GM12878 (cell line): Measurements from ENCODE around the gene DNAJC3. TPM values are rescaled to one million over a fixed set of nuclear protein-coding genes. Genes with fewer than 3 reads are reported as not detected.

Source experiments
- ATAC-seq: fragments of 200-7000 bp; cut with Tn5 transposase; 3 replicates; pipeline ENCODE4 v1.9.1; 2020; ENCODE audit warnings: mild to moderate bottlenecking, moderate library complexity
- BruUV-seq: library from RNA; stranded (reverse); fragments of 400-500 nt; replicated peaks from 2 replicates; lab custom pipeline; 2021; lab: Mats Ljungman, UMichigan
- CTCF ChIA-PET: fragments of 300-600 bp; sonication (Branson Sonifier 250); formaldehyde crosslinking; extraction: SDS; loops from one replicate; lab custom pipeline; 2021; ENCODE audit warnings: inconsistent platforms; lab: Yijun Ruan, JAX
- POLR2A ChIA-PET: fragments of 350-600 bp; formaldehyde crosslinking; extraction: SDS; loops from one replicate; lab custom pipeline; 2021; ENCODE audit warnings: inconsistent platforms; lab: Charles Lee
- RAD21 ChIA-PET: fragments of 300-600 bp; sonication (Branson Sonifier 250); formaldehyde crosslinking; loops from one replicate; lab custom pipeline; 2023; ENCODE audit warnings: antibody characterized with exemption; ENCODE audit not compliant: unreplicated experiment; lab: Charles Lee
- SMC1A ChIA-PET: fragments of 300-600 bp; sonication (Branson Sonifier 250); formaldehyde crosslinking; loops from one replicate; lab custom pipeline; 2023; ENCODE audit not compliant: unreplicated experiment, uncharacterized antibody; lab: Charles Lee
- DNase-seq: peaks from one replicate; pipeline ENCODE4 v3.0.0-alpha.2; 2011; ENCODE audit warnings: low read depth, low spot score
- FAIRE-seq: peaks from 3 replicates; lab custom pipeline; 2011; peaks lifted over from hg19 to GRCh38; lab: Jason Lieb, UNC
- H2AFZ ChIP-seq: 2 replicates; pipeline ENCODE4 v1.6.0; 2011; ENCODE audit warnings: low read depth, low read length, control low read depth; ENCODE audit not compliant: control insufficient read depth
- H3K27ac ChIP-seq: 2 replicates; pipeline ENCODE4 v1.5.1; 2011; ENCODE audit warnings: control low read depth; ENCODE audit not compliant: control insufficient read depth, insufficient read depth
- H3K27me3 ChIP-seq, 2 experiments: replicated peaks in 1 of 2; 2 replicates each; pipeline versions ENCODE4 v1.6.0 to v1.6.1; 2011; ENCODE audit warnings: low read length in 1 of 2; ENCODE audit not compliant: control insufficient read depth in 2 of 2, insufficient read depth in 2 of 2
- H3K36me3 ChIP-seq, 2 experiments: 2 replicates each; pipeline ENCODE4 v1.5.1; 2011; ENCODE audit warnings: low read length in 1 of 2; ENCODE audit not compliant: control insufficient read depth in 2 of 2, insufficient read depth in 2 of 2
- H3K4me1 ChIP-seq: 2 replicates; pipeline ENCODE4 v1.6.1; 2011; ENCODE audit warnings: mild to moderate bottlenecking, low read length, moderate library complexity, mixed read lengths; ENCODE audit not compliant: control insufficient read depth, insufficient read depth
- H3K4me2 ChIP-seq: 2 replicates; pipeline ENCODE4 v1.6.0; 2011; ENCODE audit warnings: control low read depth; ENCODE audit not compliant: control insufficient read depth, insufficient read depth
- H3K4me3 ChIP-seq: fragments of 200-600 bp; sonication (generic); 2 replicates; pipeline ENCODE4 v1.5.1; 2016
- H3K79me2 ChIP-seq: 2 replicates; pipeline ENCODE4 v1.6.0; 2011; ENCODE audit warnings: low read length; ENCODE audit not compliant: control insufficient read depth, insufficient read depth
- H3K9ac ChIP-seq: 2 replicates; pipeline ENCODE4 v1.8.0; 2011; ENCODE audit warnings: low read length, control low read depth, mixed read lengths; ENCODE audit not compliant: control insufficient read depth, insufficient read depth
- H3K9me3 ChIP-seq: replicated peaks from 3 replicates; pipeline ENCODE4 v1.5.1; 2011; ENCODE audit warnings: mild to moderate bottlenecking, low read length; ENCODE audit not compliant: control insufficient read depth, insufficient read depth
- H4K20me1 ChIP-seq: 2 replicates; pipeline ENCODE4 v1.6.0; 2011; ENCODE audit not compliant: control insufficient read depth, insufficient read depth
- BCL11A ChIP-seq: IDR thresholded peaks from 2 replicates; pipeline ENCODE4 v1.6.1; 2011; ENCODE audit warnings: low read depth, low read length
- BCL3 ChIP-seq: IDR thresholded peaks from 2 replicates; pipeline ENCODE4 v1.6.1; 2011; ENCODE audit warnings: borderline replicate concordance, low read depth, mild to moderate bottlenecking, moderate library complexity, low read length; ENCODE audit not compliant: insufficient read depth, poor library complexity, severe bottlenecking
- CBX3 ChIP-seq: fragments of 200-600 bp; sonication (generic); IDR thresholded peaks from 2 replicates; pipeline ENCODE4 v1.6.1; 2016; ENCODE audit warnings: low read depth, borderline replicate concordance
- NKRF ChIP-seq: fragments of 450-650 bp; conservative IDR thresholded peaks from 2 replicates; pipeline ENCODE4 v1.6.1; 2017; ENCODE audit warnings: mild to moderate bottlenecking, moderate library complexity
- PBX3 ChIP-seq: IDR thresholded peaks from 2 replicates; pipeline ENCODE4 v1.6.1; 2011; ENCODE audit warnings: mild to moderate bottlenecking, low read depth, low read length, moderate library complexity; ENCODE audit not compliant: insufficient replicate concordance
- PRDM15 ChIP-seq: fragments of 450-650 bp; formaldehyde crosslinking; IDR thresholded peaks from 2 replicates; pipeline ENCODE4 v1.4.0; 2020; ENCODE audit warnings: mild to moderate bottlenecking, moderate library complexity
- RAD21 ChIP-seq: IDR thresholded peaks from 2 replicates; pipeline ENCODE4 v1.6.1; 2011; ENCODE audit warnings: mild to moderate bottlenecking, low read depth, low read length, moderate library complexity; ENCODE audit not compliant: insufficient read depth
- RCOR1 ChIP-seq: conservative IDR thresholded peaks from 2 replicates; pipeline ENCODE4 v1.6.1; 2012; ENCODE audit warnings: low read depth, low read length, improper control_type of control experiment
- RELB ChIP-seq: fragments of 450-650 bp; IDR thresholded peaks from 2 replicates; pipeline ENCODE4 v1.6.1; 2017; ENCODE audit warnings: low read depth, mild to moderate bottlenecking, moderate library complexity
- SIN3A ChIP-seq: IDR thresholded peaks from 2 replicates; pipeline ENCODE4 v1.6.1; 2012; ENCODE audit warnings: low read depth, low read length, improper control_type of control experiment
- in situ Hi-C: fragments of 300-500 bp; cut with MboI; formaldehyde crosslinking; loops from 9 replicates; pipeline ENCODE4 v1.14.3; 2018; ENCODE audit warnings: mixed read lengths
- intact Hi-C: fragments of 100-400 bp; cut with micrococcal nuclease; formaldehyde crosslinking; loops from one replicate; pipeline ENCODE4 v1.14.2; 2022; ENCODE audit not compliant: unreplicated experiment
- polyA plus RNA-seq, 11 experiments: library from polyadenylated mRNA; depleted of rRNA in 4 of 11; unstranded in 6 of 11; stranded (reverse) in 5 of 11; fragments of >200 nt; fragmentation: Nextera tagmentation in 4 of 11; fragmentation: Illumina TruSeq in 1 of 11; extraction: Ambion mirVana in 4 of 11; extraction: Trizol in 1 of 11; gene quantifications; 1 replicate in 1 of 11; 2 replicates in 10 of 11; pipeline versions ENCODE4 v1.2.1 to v1.2.3, GENCODE V29; 2011 to 2016; ENCODE audit warnings: inconsistent platforms in 2 of 11, missing spikeins in 2 of 11, low read depth in 1 of 11
- total RNA-seq, 4 experiments: library from RNA; depleted of rRNA in 3 of 4; stranded (reverse); fragments of >200 nt in 3 of 4; fragmentation: Illumina TruSeq in 1 of 4; extraction: Trizol in 1 of 4; gene quantifications; 2 replicates each; pipeline versions ENCODE4 v1.2.1 to v1.2.3, GENCODE V29; 2013 to 2021

Gene DNAJC3
- total and polyA plus RNA-seq, 10 of the 15 experiments (the other 5 are each of a cell fraction or from before 2014, with no cell fraction given), result 9.3 to 37.4 (median 19.0) TPM

- TF ChIP-seq PRDM15 (CRISPR knock-in tag), result no peak
- no peak for TF ChIP-seq RELB
- no peak for TF ChIP-seq CBX3
These were observed 17.4 kb upstream of the DNAJC3 start (continued) for GRCh38 chr13:95659500-95659899.

GRCh38 chr13:95660981-95661581 is 15.9 kb upstream of the DNAJC3 start:
- ATAC-seq, result peak; percentile 53; the same call in 2 of the 3 replicates
- H3K4me3 ChIP-seq, result no peak overlapping the region
- BruUV-seq, result no TSS peak
- no peaks in the 10 kb centered on the region; the same call in 2 of the 3 replicates for H3K9me3 ChIP-seq
- ChIA-PET SMC1A (interaction anchor here (1.2 to 1.9 kb wide), 6 partner anchors 11 to 173 kb away, joined by 3 to 12 read pairs (median 8); partner anchors contain the start of gene DNAJC3), RAD21 (interaction anchor here (0.6 to 1.8 kb wide), 10 partner anchors 15 to 459 kb away, joined by 3 to 12 read pairs (median 4); partner anchors contain the start of gene DNAJC3), CTCF (interaction anchor here (0.6 to 4.3 kb wide), 20 partner anchors 10 to 1351 kb away, joined by 3 to 42 read pairs (median 4); partner anchors contain the start of gene DNAJC3), POLR2A (interaction anchor here (0.6 to 0.7 kb wide), 3 partner anchors 10 to 260 kb away, joined by 5 to 7 read pairs (median 7); no protein-coding TSS in a partner anchor)
- in situ Hi-C loops, result no loop called here
- H3K36me3 ChIP-seq, result no peaks in the 10 kb centered on the region
- H3K4me2 ChIP-seq, result no peak overlapping the region
- no peaks in the 10 kb centered on the region for H4K20me1 ChIP-seq
- no peak overlapping the region for H3K9ac ChIP-seq
- no peaks in the 10 kb centered on the region for H3K4me1 ChIP-seq
- no peak for DNase-seq
- peak; percentile 84 for FAIRE-seq
- H3K27me3 ChIP-seq, result no peaks in the 10 kb centered on the region
- intact Hi-C loops, result loop anchor here (1.0 to 5.0 kb wide), 4 partner anchors 37 to 171 kb away; no protein-coding TSS in a partner anchor
- no peak overlapping the region for H3K27ac ChIP-seq
- no peak overlapping the region for H2AFZ ChIP-seq
- H3K79me2 ChIP-seq, result no peaks in the 10 kb centered on the region
- TF ChIP-seq RAD21 (peak; percentile 68), BCL11A (no peak), PBX3 (no peak), NKRF (no peak), RCOR1 (no peak), SIN3A (no peak), BCL3 (no peak)
